ENCODE measurements around the gene SNAPC2.
"Not testable (repeated sequence)": the region's sequence is repeated elsewhere in the genome, so short reads cannot be mapped to it uniquely, and the experiment has no call there.

The SNAPC2 gene

GRCh38 chr19:7928741-7929701 is 8.9 kb downstream of the SNAPC2 start:
- Histone ChIP-seq H3K27ac (peak overlapping the region; percentile 94), H3K4me3 (peak overlapping the region; percentile 59)
- TF ChIP-seq CTCF (IDR thresholded peaks at IDR 0.05): no peak
- no peak for DNase-seq (ENCODE audit: low spot score)

- peak overlapping the region; percentile 94 for H3K27ac ChIP-seq
- H3K4me3 ChIP-seq; DNase-seq (ENCODE audit: low spot score): not testable (repeated sequence)
Observed at GRCh38 chr19:7930030-7930429, 9.9 kb downstream of the SNAPC2 start.

GRCh38 chr19:7930765-7931164 is 10.6 kb downstream of the SNAPC2 start:
- no peak overlapping the region for H3K4me3 ChIP-seq
- TF ChIP-seq CTCF (IDR thresholded peaks at IDR 0.05): no peak
- peak overlapping the region; percentile 94 for H3K27ac ChIP-seq
- no peak for DNase-seq (ENCODE audit: low spot score)

GRCh38 chr19:7931221-7932061 is 11.3 kb downstream of the SNAPC2 start:
- Histone ChIP-seq H3K4me3 (no peak overlapping the region), H3K27ac (peak overlapping the region; percentile 94)
- no peak for DNase-seq (ENCODE audit: low spot score)
- TF ChIP-seq CTCF (IDR thresholded peaks at IDR 0.05): no peak

GRCh38 chr19:7932276-7932929 is 12.3 kb downstream of the SNAPC2 start:
- no peak for DNase-seq (ENCODE audit: low spot score)
- Histone ChIP-seq H3K27ac (peak overlapping the region; percentile 94), H3K4me3 (no peak overlapping the region)
- TF ChIP-seq CTCF (IDR thresholded peaks at IDR 0.05): no peak

- TF ChIP-seq CTCF (IDR thresholded peaks at IDR 0.05): no peak
- H3K27ac ChIP-seq: no peak overlapping the region
- DNase-seq (ENCODE audit: low spot score): no peak
- H3K4me3 ChIP-seq: no peak overlapping the region
Observed at GRCh38 chr19:7932930-7933300, 12.8 kb downstream of the SNAPC2 start.

- Histone ChIP-seq H3K27ac (no peak overlapping the region), H3K4me3 (no peak overlapping the region)
- TF ChIP-seq CTCF (IDR thresholded peaks at IDR 0.05): no peak
- no peak for DNase-seq (ENCODE audit: low spot score)
Observed at GRCh38 chr19:7933411-7933810, 13.3 kb downstream of the SNAPC2 start.

Data from coronary artery (tissue), 2 donors.